Endothelial cell (in vitro differentiated cells): Measurements from ENCODE around the gene CARNS1. TPM values are rescaled to one million over a fixed set of nuclear protein-coding genes. Genes with fewer than 3 reads are reported as not detected.

ENCODE experiments used
- DNase-seq: peaks from one replicate; pipeline ENCODE4 v3.0.0; 2021; ENCODE audit warnings: low spot score
- H3K27ac Mint-ChIP-seq: one replicate; pipeline ENCODE4 v1.8.0; 2021; ENCODE audit warnings: mixed read lengths, inconsistent platforms; ENCODE audit not compliant: unreplicated experiment
- H3K27me3 Mint-ChIP-seq: one replicate; pipeline ENCODE4 v1.8.0; 2021; ENCODE audit warnings: mild to moderate bottlenecking, moderate library complexity, mixed read lengths, inconsistent platforms; ENCODE audit not compliant: unreplicated experiment
- H3K36me3 Mint-ChIP-seq: one replicate; pipeline ENCODE4 v1.8.0; 2021; ENCODE audit warnings: mild to moderate bottlenecking, low read depth, mixed read lengths, inconsistent platforms; ENCODE audit not compliant: unreplicated experiment
- H3K4me1 Mint-ChIP-seq: one replicate; pipeline ENCODE4 v1.8.0; 2021; ENCODE audit warnings: mild to moderate bottlenecking, mixed read lengths, inconsistent platforms; ENCODE audit not compliant: unreplicated experiment
- H3K4me3 Mint-ChIP-seq: one replicate; pipeline ENCODE4 v1.8.0; 2021; ENCODE audit warnings: mild to moderate bottlenecking, mixed read lengths, inconsistent platforms; ENCODE audit not compliant: unreplicated experiment
- H3K9me3 Mint-ChIP-seq: one replicate; pipeline ENCODE4 v1.8.0; 2021; ENCODE audit warnings: mixed read lengths, inconsistent platforms; ENCODE audit not compliant: unreplicated experiment
- total RNA-seq: library from RNA; stranded (reverse); fragmentation: NEBNext Ultra II Directional; extraction: Animal tissue kit (Norgen Biotek cat#: 25700); gene quantifications from one replicate; pipeline ENCODE4 v1.2.1, GENCODE V29; 2021; ENCODE audit not compliant: unreplicated experiment
- TF ChIP-seq, protein P1 (sequence below): fragments of 200-600 bp; sonication (generic); IDR thresholded peaks from one replicate; pipeline ENCODE4 v1.5.0; 2021; ENCODE audit warnings: antibody characterized with exemption; ENCODE audit not compliant: unreplicated experiment

The CARNS1 gene
- total RNA-seq, 1 donor from 2014 or later = not detected

DNA sequence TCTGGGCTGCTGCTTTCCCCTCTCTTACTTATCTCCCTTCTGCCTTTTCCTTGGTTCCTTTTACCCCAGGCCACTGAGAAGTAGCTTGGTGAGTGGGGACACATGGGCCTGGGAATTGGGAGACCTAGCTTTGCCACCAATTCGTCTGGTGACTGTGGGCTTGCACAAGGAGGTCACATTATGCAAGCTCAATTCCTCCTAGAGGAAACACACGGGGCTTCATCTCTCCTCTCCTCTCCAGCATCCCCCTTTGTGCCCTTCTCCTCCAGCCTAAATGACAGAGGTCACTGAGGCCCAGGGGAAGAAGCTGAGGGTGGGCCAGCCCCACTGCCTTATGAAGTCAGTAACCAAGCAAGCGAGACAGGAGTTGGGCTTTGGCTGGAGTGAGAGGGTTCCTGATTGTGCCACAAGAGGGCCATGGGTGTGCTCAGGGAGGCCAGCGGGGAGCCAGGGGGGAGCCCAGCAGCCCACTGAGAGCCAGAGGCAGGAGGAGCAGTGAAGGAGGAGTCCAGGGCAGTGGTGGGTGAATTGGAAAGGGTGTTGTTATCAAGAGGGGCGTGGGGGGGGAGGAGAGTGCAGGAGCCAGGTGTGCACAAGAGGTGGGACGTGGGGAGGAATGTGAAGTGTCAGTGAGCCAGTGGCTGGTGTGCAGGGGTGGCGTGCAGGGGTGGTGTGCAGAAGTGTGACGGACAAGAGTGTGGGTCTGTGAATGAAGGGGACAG, 44.1 kb upstream of the CARNS1 start:
- TF ChIP-seq, protein P1, sequence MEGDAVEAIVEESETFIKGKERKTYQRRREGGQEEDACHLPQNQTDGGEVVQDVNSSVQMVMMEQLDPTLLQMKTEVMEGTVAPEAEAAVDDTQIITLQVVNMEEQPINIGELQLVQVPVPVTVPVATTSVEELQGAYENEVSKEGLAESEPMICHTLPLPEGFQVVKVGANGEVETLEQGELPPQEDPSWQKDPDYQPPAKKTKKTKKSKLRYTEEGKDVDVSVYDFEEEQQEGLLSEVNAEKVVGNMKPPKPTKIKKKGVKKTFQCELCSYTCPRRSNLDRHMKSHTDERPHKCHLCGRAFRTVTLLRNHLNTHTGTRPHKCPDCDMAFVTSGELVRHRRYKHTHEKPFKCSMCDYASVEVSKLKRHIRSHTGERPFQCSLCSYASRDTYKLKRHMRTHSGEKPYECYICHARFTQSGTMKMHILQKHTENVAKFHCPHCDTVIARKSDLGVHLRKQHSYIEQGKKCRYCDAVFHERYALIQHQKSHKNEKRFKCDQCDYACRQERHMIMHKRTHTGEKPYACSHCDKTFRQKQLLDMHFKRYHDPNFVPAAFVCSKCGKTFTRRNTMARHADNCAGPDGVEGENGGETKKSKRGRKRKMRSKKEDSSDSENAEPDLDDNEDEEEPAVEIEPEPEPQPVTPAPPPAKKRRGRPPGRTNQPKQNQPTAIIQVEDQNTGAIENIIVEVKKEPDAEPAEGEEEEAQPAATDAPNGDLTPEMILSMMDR = no peak
- DNase-seq = peak; percentile 53
- Mint-ChIP-seq H3K4me3 (peak overlapping the region; percentile 92), H3K27ac (no peak overlapping the region), H3K9me3 (no peaks in the 10 kb centered on the region), H3K36me3 (peaks cover 14% of the 10 kb centered on the region), H3K4me1 (peaks cover 45% of the 10 kb centered on the region), H3K27me3 (peaks cover 18% of the 10 kb centered on the region)

- Mint-ChIP-seq H3K36me3 (peaks cover 14% of the 10 kb centered on the region), H3K9me3 (no peaks in the 10 kb centered on the region), H3K27ac (peak overlapping the region; percentile 52), H3K27me3 (peaks cover 18% of the 10 kb centered on the region), H3K4me1 (peaks cover 45% of the 10 kb centered on the region), H3K4me3 (peak overlapping the region; percentile 92)
- no peak for DNase-seq
- TF ChIP-seq, protein P1 = no peak
Measured at GRCh38 chr11:67371911-67372320, 43.6 kb upstream of the CARNS1 start.

GRCh38 chr11:67372321-67372992, 43.0 kb upstream of the CARNS1 start:
- Mint-ChIP-seq H3K9me3 (no peaks in the 10 kb centered on the region), H3K36me3 (peaks cover 14% of the 10 kb centered on the region), H3K27ac (no peak overlapping the region), H3K27me3 (peaks cover 19% of the 10 kb centered on the region), H3K4me1 (peaks cover 45% of the 10 kb centered on the region), H3K4me3 (no peak overlapping the region)
- TF ChIP-seq, protein P1 = no peak
- DNase-seq = no peak

- H3K9me3 Mint-ChIP-seq = no peaks in the 10 kb centered on the region
- TF ChIP-seq, protein P1 = no peak
- peaks cover 43% of the 10 kb centered on the region for H3K4me1 Mint-ChIP-seq
- peaks cover 19% of the 10 kb centered on the region for H3K27me3 Mint-ChIP-seq
- H3K4me3 Mint-ChIP-seq = peak within 1 kb of the TSS; percentile 97
- H3K36me3 Mint-ChIP-seq = peaks cover 14% of the 10 kb centered on the region
- H3K27ac Mint-ChIP-seq = peak within 1 kb of the TSS; percentile 95
- peak; percentile 72 for DNase-seq
Measured at GRCh38 chr11:67372993-67373647, 42.4 kb upstream of the CARNS1 start, which contains the start of gene CLCF1. CLCF1 (minus strand) TSS chr11:67373598; CDS start chr11:67373539, 59 bp downstream.
